GF-D8 (cell line): Measurements from ENCODE around the gene SAMSN1.
"Not testable (repeated sequence)": the region's sequence is repeated elsewhere in the genome, so short reads cannot be mapped to it uniquely, and the experiment has no call there.

Source experiments
- DNase-seq: peaks from one replicate; lab custom pipeline; 2025; lab: John Stamatoyannopoulos, UW

The SAMSN1 gene

GRCh38 chr21:14566894-14567293 lies 20.8 kb upstream of the SAMSN1 start:
- no peak for DNase-seq

- no peak for DNase-seq
These were observed 16.8 kb upstream of the SAMSN1 start for GRCh38 chr21:14562959-14563358.

- DNase-seq, result peak; percentile 49
These were observed 14.4 kb upstream of the SAMSN1 start for GRCh38 chr21:14560555-14560954.

- no peak for DNase-seq
These were observed 14.0 kb upstream of the SAMSN1 start for GRCh38 chr21:14560139-14560538.

- no peak for DNase-seq
These were observed 13.0 kb upstream of the SAMSN1 start for GRCh38 chr21:14559102-14559501.

GRCh38 chr21:14557413-14557812 lies 11.3 kb upstream of the SAMSN1 start:
- DNase-seq, result no peak

- no peak for DNase-seq
These were observed 8.8 kb upstream of the SAMSN1 start for GRCh38 chr21:14554948-14555347.

GRCh38 chr21:14553422-14553821 lies 7.3 kb upstream of the SAMSN1 start:
- DNase-seq, result no peak

- no peak for DNase-seq
These were observed 5.6 kb upstream of the SAMSN1 start for GRCh38 chr21:14551741-14552140.

GRCh38 chr21:14550135-14550534 lies 4.0 kb upstream of the SAMSN1 start:
- peak; percentile 77 for DNase-seq

- peak; percentile 93 for DNase-seq
These were observed 2.7 kb upstream of the SAMSN1 start for GRCh38 chr21:14548779-14549178.

- no peak for DNase-seq
These were observed 1.9 kb upstream of the SAMSN1 start for GRCh38 chr21:14547834-14548513.

GRCh38 chr21:14546719-14547118 lies 604 bp upstream of the SAMSN1 start:
- not testable (repeated sequence) for DNase-seq

GRCh38 chr21:14543983-14544382 lies 2.1 kb downstream of the SAMSN1 start:
- DNase-seq, result no peak

GRCh38 chr21:14542638-14543037 lies 3.5 kb downstream of the SAMSN1 start:
- DNase-seq, result no peak

- DNase-seq, result peak; percentile 52
These were observed 4.1 kb downstream of the SAMSN1 start for GRCh38 chr21:14541841-14542490.

GRCh38 chr21:14538483-14538882 lies 7.6 kb downstream of the SAMSN1 start:
- DNase-seq, result no peak

GRCh38 chr21:14536929-14537328 lies 9.2 kb downstream of the SAMSN1 start:
- no peak for DNase-seq

- DNase-seq, result no peak
These were observed 10.4 kb downstream of the SAMSN1 start for GRCh38 chr21:14535702-14536101.

GRCh38 chr21:14533499-14534428 lies 12.4 kb downstream of the SAMSN1 start:
- no peak for DNase-seq

GRCh38 chr21:14531757-14532316 lies 14.3 kb downstream of the SAMSN1 start:
- DNase-seq, result no peak

- no peak for DNase-seq
These were observed 15.5 kb downstream of the SAMSN1 start for GRCh38 chr21:14530592-14530991.
